NCI-H345 treated with DMSO at 0.1 percent for 48 hours (cell line): ENCODE measurements around the gene CHRD.

Experiments
- DNase-seq: peaks from one replicate; lab custom pipeline; 2025; ENCODE audit not compliant: unreplicated experiment; lab: John Stamatoyannopoulos, UW

The CHRD gene

GRCh38 chr3:184360929-184361531 lies 18.8 kb upstream of the CHRD start:
- DNase-seq = no peak

GRCh38 chr3:184361532-184361931 lies 18.3 kb upstream of the CHRD start, which contains the start of the genes CLCN2 and POLR2H:
CLCN2 (minus strand) TSS chr3:184361605; CDS start chr3:184361479, 126 bp downstream.
POLR2H (plus strand) TSS chr3:184361710; CDS start chr3:184363493, 1,783 bp downstream.
- peak; percentile 65 for DNase-seq

- peak; percentile 68 for DNase-seq
Observed at GRCh38 chr3:184361932-184362667, 17.8 kb upstream of the CHRD start.

GRCh38 chr3:184362668-184363546 lies 16.9 kb upstream of the CHRD start:
- DNase-seq = peak; percentile 98

GRCh38 chr3:184366619-184367289 lies 13.1 kb upstream of the CHRD start:
- DNase-seq = no peak

- DNase-seq = no peak
Observed at GRCh38 chr3:184368116-184368515, 11.7 kb upstream of the CHRD start.

- no peak for DNase-seq
Observed at GRCh38 chr3:184368586-184369183, 11.2 kb upstream of the CHRD start.

- DNase-seq = peak; percentile 95
Observed at GRCh38 chr3:184371570-184372018, 8.3 kb upstream of the CHRD start.

- DNase-seq = no peak
Observed at GRCh38 chr3:184372296-184372821, 7.5 kb upstream of the CHRD start.

GRCh38 chr3:184372911-184373310 lies 6.9 kb upstream of the CHRD start:
- DNase-seq = no peak

GRCh38 chr3:184373422-184373821 lies 6.4 kb upstream of the CHRD start:
- no peak for DNase-seq

- no peak for DNase-seq
Observed at GRCh38 chr3:184375747-184376461, 4.0 kb upstream of the CHRD start.

- no peak for DNase-seq
Observed at GRCh38 chr3:184377374-184377773, 2.5 kb upstream of the CHRD start.

- no peak for DNase-seq
Observed at GRCh38 chr3:184377882-184378445, 1.9 kb upstream of the CHRD start, which contains the start of gene THPO. THPO (minus strand) TSS chr3:184378207; CDS start chr3:184376259, 1,948 bp downstream.

GRCh38 chr3:184378651-184379357 lies 1.1 kb upstream of the CHRD start:
- DNase-seq = no peak

- DNase-seq = no peak
Observed at GRCh38 chr3:184380185-184380626, 352 bp downstream of the CHRD start.

- no peak for DNase-seq
Observed at GRCh38 chr3:184380627-184381260, 890 bp downstream of the CHRD start.
